ENCODE results near the gene WDR91. TPM values are rescaled to one million over a fixed set of nuclear protein-coding genes. Genes with fewer than 3 reads are reported as not detected.

WDR91 gene
- polyA plus RNA-seq, 2 of the 4 experiments (the other 2 are of a cell fraction) = 5.1 to 5.3 TPM

DNA sequence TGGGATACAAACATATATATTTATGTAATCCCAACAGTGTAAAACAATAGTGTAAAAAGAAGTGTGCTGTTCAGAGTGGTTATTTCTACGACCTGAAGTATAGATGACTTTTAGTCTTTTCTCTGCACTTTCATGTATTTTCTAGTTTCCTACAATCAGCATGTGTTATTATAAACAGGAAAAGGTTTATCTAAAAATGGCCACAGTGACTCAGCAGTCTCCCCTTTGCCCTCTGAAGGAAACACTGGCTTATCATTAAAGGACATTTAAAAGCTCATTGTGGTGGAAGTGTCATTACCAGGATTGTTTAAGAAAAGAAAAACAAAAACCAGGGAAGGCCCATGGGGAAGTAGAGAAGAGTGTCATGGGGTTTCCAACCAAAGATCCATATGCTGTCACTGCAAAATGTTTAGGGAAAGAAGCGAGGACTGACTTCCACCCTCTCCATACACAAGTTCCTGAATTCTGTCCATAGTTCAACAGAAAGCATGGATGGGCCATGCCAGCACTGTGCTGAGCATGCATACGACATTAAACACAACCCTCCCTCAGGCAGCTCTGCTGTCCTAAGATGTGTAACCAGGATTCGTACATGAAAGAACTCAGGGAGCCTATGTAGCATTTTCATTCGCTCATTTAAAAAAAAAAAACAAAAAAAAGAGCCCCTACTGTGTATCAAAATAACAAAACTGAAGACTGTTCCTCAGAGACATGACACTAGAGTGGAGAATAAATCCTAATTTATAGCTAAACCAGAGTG, 51.0 kb downstream of the WDR91 start:
- Histone ChIP-seq H3K4me2 (peak overlapping the region; percentile 53), H3K4me1 (peaks cover 17% of the 10 kb centered on the region), H3K4me3 (no peak overlapping the region), H3K27ac (peak overlapping the region; percentile 73 to 75), H3K9me3 (peaks cover 44% of the 10 kb centered on the region)
- ATAC-seq = no peak; a peak in 2 of 6 replicates
- POLR2A ChIA-PET = interaction anchor here (1.4 kb wide), 1 partner anchor 10 kb away, joined by 4 read pairs; the partner anchor contains the start of gene CYREN
- CTCF ChIA-PET = interaction anchor here (0.6 to 4.5 kb wide), 4 partner anchors 9 to 412 kb away, joined by 4 to 31 read pairs (median 4); partner anchors contain the start of gene CYREN
- WGBS (ENCODE audit: missing lambda C conversion rate) = 76% methylated on average over 5 of the region's 5 CpGs
- DNase-seq (ENCODE audit: low read depth in 1 of 2, low spot score in 1 of 2) = peak in 1 of 2 experiments; percentile 36
- TF ChIP-seq RCOR1 (IDR thresholded peaks at IDR 0.05; ENCODE audit: low read depth, low read length) (no peak), ZC3H11A (IDR thresholded peaks at IDR 0.05) (no peak), HES2 (IDR thresholded peaks at IDR 0.05) (no peak), ZNF302 (CRISPR knock-in tag; IDR thresholded peaks at IDR 0.05) (no peak), HOXB5 (CRISPR knock-in tag; IDR thresholded peaks at IDR 0.05) (no peak), POLR2AphosphoS2 (conservative IDR thresholded peaks at IDR 0.05; ENCODE audit: low read length) (no peak), KDM5A (IDR thresholded peaks at IDR 0.05) (no peak), REST (IDR thresholded peaks at IDR 0.05) (no peak), MAFK (IDR thresholded peaks at IDR 0.05; ENCODE audit: partially characterized antibody) (peak; percentile 81), TP53 (CRISPR knock-in tag; IDR thresholded peaks at IDR 0.05) (no peak), TFCP2L1 (CRISPR knock-in tag; IDR thresholded peaks at IDR 0.05) (no peak), CBX2 (IDR thresholded peaks at IDR 0.05; ENCODE audit: borderline replicate concordance, low read depth) (no peak), BCL3 (IDR thresholded peaks at IDR 0.05) (no peak), FOSL2 (IDR thresholded peaks at IDR 0.05) (no peak), FOSL2 (CRISPR knock-in tag; IDR thresholded peaks at IDR 0.05) (peak; percentile 35; the same call in 1 of the 2 replicates), NPAS2 (CRISPR knock-in tag; IDR thresholded peaks at IDR 0.05; ENCODE audit: borderline replicate concordance) (no peak), FOXS1 (CRISPR knock-in tag; IDR thresholded peaks at IDR 0.05) (no peak), EHF (CRISPR knock-in tag; IDR thresholded peaks at IDR 0.05) (no peak), NFE2L2 (conservative IDR thresholded peaks at IDR 0.05; ENCODE audit: low read length) (peak; percentile 39), CHD2 (IDR thresholded peaks at IDR 0.05; ENCODE audit: low read length, partially characterized antibody) (no peak), SREBF2 (IDR thresholded peaks at IDR 0.05) (no peak), HDAC2 (IDR thresholded peaks at IDR 0.05) (no peak), CBX8 (IDR thresholded peaks at IDR 0.05) (no peak), ZFP36 (IDR thresholded peaks at IDR 0.05; ENCODE audit: borderline replicate concordance, partially characterized antibody) (no peak), RFX5 (IDR thresholded peaks at IDR 0.05) (no peak), SMC3 (IDR thresholded peaks at IDR 0.05) (no peak)
- TF ChIP-seq, protein P1, sequence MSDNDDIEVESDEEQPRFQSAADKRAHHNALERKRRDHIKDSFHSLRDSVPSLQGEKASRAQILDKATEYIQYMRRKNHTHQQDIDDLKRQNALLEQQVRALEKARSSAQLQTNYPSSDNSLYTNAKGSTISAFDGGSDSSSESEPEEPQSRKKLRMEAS (IDR thresholded peaks at IDR 0.05) = 0 out of 2 replicates have a peak, but pooled peaks have one; percentile 18
- TF ChIP-seq, protein P2, sequence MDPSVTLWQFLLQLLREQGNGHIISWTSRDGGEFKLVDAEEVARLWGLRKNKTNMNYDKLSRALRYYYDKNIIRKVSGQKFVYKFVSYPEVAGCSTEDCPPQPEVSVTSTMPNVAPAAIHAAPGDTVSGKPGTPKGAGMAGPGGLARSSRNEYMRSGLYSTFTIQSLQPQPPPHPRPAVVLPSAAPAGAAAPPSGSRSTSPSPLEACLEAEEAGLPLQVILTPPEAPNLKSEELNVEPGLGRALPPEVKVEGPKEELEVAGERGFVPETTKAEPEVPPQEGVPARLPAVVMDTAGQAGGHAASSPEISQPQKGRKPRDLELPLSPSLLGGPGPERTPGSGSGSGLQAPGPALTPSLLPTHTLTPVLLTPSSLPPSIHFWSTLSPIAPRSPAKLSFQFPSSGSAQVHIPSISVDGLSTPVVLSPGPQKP (IDR thresholded peaks at IDR 0.05; ENCODE audit: low read depth, low read length) = no peak
- TF ChIP-seq, protein P3, sequence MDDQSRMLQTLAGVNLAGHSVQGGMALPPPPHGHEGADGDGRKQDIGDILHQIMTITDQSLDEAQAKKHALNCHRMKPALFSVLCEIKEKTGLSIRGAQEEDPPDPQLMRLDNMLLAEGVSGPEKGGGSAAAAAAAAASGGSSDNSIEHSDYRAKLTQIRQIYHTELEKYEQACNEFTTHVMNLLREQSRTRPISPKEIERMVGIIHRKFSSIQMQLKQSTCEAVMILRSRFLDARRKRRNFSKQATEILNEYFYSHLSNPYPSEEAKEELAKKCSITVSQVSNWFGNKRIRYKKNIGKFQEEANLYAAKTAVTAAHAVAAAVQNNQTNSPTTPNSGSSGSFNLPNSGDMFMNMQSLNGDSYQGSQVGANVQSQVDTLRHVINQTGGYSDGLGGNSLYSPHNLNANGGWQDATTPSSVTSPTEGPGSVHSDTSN (IDR thresholded peaks at IDR 0.05) = no peak
- no peak for FAIRE-seq
